Vagina (tissue), 2 donors: ENCODE data around the gene PRICKLE1.

ENCODE experiments used
- CTCF ChIP-seq, 3 experiments: fragments of 450-650 bp in 2 of 3; fragments of 200-600 bp in 1 of 3; sonication (generic) in 1 of 3; IDR thresholded peaks; one replicate each; pipeline ENCODE4 v1.5.1; 2017 to 2019; ENCODE audit warnings: antibody characterized with exemption in 3 of 3, mild to moderate bottlenecking in 2 of 3, moderate library complexity in 2 of 3
- POLR2A ChIP-seq, 2 donors: fragments of 450-650 bp; IDR thresholded peaks; one replicate each; pipeline ENCODE4 v1.6.1; 2017; ENCODE audit warnings: antibody characterized with exemption in 2 of 2, mild to moderate bottlenecking in 2 of 2, moderate library complexity in 2 of 2
- POLR2AphosphoS5 ChIP-seq, 2 donors: sonication (generic); formaldehyde crosslinking; IDR thresholded peaks; one replicate each; pipeline ENCODE4 v1.9.0; 2017; ENCODE audit warnings: antibody characterized with exemption in 2 of 2, mild to moderate bottlenecking in 2 of 2, low read depth in 1 of 2; ENCODE audit not compliant: insufficient read depth in 1 of 2

- TF ChIP-seq CTCF (IDR thresholded peaks at IDR 0.05) (no peak), POLR2A (IDR thresholded peaks at IDR 0.05) (no peak), POLR2AphosphoS5 (IDR thresholded peaks at IDR 0.05; ENCODE audit: insufficient read depth in 1 of 2, low read depth in 1 of 2) (no peak)
Observed at GRCh38 chr12:42444192-42444943, 145.2 kb downstream of the PRICKLE1 start.
